A673 (cell line): ENCODE measurements around the gene GRIK3.

Source experiments
- CTCF ChIP-seq: fragments of 300-800, 200-600 bp; sonication (generic); conservative IDR thresholded peaks from 2 replicates; pipeline ENCODE4 v1.5.1; 2017; ENCODE audit warnings: low read depth, mild to moderate bottlenecking, antibody characterized with exemption, low read length, moderate library complexity, mixed read lengths
- EZH2 ChIP-seq: fragments of 200-600 bp; sonication (generic); IDR thresholded peaks from 2 replicates; pipeline ENCODE4 v1.6.1; 2017; ENCODE audit warnings: borderline replicate concordance, low read depth, mild to moderate bottlenecking, mixed read lengths, antibody characterized with exemption, low read length; ENCODE audit not compliant: poor library complexity, severe bottlenecking

GRCh38 chr1:36909946-36910725 lies 124.2 kb downstream of the GRIK3 start:
- no peak for TF ChIP-seq CTCF
- TF ChIP-seq EZH2, result no peak
